ENCODE measurements around the gene ZNF165. TPM values are rescaled to one million over a fixed set of nuclear protein-coding genes. Genes with fewer than 3 reads are reported as not detected.

ZNF165 gene
- total and polyA plus RNA-seq, 2 of the 13 experiments (the other 11 are each of a cell fraction or from before 2014, with no cell fraction given), result 0.58 to 8.6 TPM

DNA sequence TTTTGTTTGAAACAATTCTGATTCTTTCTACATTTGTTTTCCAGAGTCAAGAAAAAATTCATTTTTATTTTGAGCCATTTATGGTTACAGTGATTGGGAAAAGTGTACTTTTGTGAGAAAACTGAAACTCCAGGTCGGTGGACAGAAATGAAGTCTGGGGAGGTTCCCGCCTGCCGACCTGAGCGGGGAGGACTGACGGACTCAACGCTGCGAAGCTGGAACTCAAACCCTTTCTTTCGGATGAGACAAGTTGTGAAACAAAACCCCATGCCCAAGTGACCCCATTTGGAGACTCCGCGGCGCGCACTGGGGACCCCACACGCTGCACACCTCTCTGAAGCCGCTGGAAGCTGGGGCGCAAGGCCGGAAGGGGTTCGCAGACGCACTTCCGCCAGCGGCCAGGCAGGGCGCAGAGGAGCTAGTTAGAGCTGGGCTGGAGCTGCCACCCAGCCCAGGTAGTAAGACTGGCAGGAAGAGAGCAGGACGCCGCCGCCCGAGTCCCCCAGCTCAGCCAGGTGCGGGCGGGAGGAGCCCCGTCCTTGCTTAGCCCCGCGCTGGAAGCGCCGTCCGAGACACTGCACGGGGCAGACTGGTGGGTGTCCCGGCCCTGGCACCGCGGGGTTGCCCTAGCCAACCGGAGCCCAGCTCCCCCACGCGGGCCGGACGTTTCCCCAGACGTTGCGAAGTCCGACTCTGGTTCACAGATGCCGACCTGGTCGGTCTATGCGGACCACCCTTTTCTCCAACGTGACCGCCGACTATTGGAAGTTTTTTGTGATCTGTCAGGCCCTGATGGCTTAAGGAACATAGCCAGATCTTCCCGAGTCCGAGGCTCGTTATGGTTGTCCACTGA lies 24.2 kb downstream of the ZNF165 start (continued):
- TF ChIP-seq, protein P1, sequence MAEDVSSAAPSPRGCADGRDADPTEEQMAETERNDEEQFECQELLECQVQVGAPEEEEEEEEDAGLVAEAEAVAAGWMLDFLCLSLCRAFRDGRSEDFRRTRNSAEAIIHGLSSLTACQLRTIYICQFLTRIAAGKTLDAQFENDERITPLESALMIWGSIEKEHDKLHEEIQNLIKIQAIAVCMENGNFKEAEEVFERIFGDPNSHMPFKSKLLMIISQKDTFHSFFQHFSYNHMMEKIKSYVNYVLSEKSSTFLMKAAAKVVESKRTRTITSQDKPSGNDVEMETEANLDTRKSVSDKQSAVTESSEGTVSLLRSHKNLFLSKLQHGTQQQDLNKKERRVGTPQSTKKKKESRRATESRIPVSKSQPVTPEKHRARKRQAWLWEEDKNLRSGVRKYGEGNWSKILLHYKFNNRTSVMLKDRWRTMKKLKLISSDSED (CRISPR knock-in tag; IDR thresholded peaks at IDR 0.05), result no peak
- TF ChIP-seq IRF2 (CRISPR knock-in tag; IDR thresholded peaks at IDR 0.05) (peak; percentile 95), GZF1 (CRISPR knock-in tag; IDR thresholded peaks at IDR 0.05) (no peak), HDAC2 (CRISPR knock-in tag; IDR thresholded peaks at IDR 0.05) (no peak; the same call in none of the 2 replicates), NR2C2 (CRISPR knock-in tag; IDR thresholded peaks at IDR 0.05; ENCODE audit: borderline replicate concordance) (0 out of 2 replicates have a peak, but pooled peaks have one; percentile 60), ZNF292 (CRISPR knock-in tag; IDR thresholded peaks at IDR 0.05; ENCODE audit: borderline replicate concordance, low read depth) (peak; percentile 88), ZNF207 (IDR thresholded peaks at IDR 0.05; ENCODE audit: borderline replicate concordance) (no peak), ATAD3A (CRISPR knock-in tag; IDR thresholded peaks at IDR 0.05) (no peak)
- TF ChIP-seq, protein P2, sequence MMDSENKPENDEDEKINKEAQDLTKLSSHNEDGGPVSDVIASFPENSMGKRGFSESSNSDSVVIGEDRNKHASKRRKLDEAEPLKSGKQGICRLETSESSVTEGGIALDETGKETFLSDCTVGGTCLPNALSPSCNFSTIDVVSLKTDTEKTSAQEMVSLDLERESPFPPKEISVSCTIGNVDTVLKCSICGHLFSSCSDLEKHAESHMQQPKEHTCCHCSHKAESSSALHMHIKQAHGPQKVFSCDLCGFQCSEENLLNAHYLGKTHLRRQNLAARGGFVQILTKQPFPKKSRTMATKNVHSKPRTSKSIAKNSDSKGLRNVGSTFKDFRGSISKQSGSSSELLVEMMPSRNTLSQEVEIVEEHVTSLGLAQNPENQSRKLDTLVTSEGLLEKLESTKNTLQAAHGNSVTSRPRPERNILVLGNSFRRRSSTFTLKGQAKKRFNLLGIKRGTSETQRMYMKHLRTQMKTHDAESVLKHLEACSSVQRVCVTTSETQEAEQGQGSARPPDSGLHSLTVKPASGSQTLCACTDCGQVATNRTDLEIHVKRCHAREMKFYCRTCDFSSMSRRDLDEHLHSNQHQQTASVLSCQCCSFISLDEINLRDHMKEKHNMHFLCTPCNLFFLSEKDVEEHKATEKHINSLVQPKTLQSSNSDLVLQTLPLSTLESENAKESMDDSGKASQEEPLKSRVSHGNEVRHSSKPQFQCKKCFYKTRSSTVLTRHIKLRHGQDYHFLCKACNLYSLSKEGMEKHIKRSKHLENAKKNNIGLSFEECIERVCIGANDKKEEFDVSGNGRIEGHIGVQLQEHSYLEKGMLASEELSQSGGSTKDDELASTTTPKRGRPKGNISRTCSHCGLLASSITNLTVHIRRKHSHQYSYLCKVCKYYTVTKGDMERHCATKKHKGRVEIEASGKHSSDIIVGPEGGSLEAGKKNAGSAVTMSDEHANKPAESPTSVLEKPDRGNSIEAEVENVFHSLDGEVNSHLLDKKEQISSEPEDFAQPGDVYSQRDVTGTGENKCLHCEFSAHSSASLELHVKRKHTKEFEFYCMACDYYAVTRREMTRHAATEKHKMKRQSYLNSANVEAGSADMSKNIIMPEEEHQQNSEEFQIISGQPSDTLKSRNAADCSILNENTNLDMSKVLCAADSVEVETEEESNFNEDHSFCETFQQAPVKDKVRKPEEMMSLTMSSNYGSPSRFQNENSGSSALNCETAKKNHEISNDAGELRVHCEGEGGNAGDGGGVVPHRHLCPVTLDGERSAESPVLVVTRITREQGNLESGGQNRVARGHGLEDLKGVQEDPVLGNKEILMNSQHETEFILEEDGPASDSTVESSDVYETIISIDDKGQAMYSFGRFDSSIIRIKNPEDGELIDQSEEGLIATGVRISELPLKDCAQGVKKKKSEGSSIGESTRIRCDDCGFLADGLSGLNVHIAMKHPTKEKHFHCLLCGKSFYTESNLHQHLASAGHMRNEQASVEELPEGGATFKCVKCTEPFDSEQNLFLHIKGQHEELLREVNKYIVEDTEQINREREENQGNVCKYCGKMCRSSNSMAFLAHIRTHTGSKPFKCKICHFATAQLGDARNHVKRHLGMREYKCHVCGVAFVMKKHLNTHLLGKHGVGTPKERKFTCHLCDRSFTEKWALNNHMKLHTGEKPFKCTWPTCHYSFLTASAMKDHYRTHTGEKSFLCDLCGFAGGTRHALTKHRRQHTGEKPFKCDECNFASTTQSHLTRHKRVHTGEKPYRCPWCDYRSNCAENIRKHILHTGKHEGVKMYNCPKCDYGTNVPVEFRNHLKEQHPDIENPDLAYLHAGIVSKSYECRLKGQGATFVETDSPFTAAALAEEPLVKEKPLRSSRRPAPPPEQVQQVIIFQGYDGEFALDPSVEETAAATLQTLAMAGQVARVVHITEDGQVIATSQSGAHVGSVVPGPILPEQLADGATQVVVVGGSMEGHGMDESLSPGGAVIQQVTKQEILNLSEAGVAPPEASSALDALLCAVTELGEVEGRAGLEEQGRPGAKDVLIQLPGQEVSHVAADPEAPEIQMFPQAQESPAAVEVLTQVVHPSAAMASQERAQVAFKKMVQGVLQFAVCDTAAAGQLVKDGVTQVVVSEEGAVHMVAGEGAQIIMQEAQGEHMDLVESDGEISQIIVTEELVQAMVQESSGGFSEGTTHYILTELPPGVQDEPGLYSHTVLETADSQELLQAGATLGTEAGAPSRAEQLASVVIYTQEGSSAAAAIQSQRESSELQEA (CRISPR knock-in tag; IDR thresholded peaks at IDR 0.05; ENCODE audit: not compliant biosample characterization), result peak; percentile 98
- TF ChIP-seq, protein P3, sequence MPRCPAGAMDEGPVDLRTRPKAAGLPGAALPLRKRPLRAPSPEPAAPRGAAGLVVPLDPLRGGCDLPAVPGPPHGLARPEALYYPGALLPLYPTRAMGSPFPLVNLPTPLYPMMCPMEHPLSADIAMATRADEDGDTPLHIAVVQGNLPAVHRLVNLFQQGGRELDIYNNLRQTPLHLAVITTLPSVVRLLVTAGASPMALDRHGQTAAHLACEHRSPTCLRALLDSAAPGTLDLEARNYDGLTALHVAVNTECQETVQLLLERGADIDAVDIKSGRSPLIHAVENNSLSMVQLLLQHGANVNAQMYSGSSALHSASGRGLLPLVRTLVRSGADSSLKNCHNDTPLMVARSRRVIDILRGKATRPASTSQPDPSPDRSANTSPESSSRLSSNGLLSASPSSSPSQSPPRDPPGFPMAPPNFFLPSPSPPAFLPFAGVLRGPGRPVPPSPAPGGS (CRISPR knock-in tag; IDR thresholded peaks at IDR 0.05), result peak; percentile 87
- TF ChIP-seq, protein P4, sequence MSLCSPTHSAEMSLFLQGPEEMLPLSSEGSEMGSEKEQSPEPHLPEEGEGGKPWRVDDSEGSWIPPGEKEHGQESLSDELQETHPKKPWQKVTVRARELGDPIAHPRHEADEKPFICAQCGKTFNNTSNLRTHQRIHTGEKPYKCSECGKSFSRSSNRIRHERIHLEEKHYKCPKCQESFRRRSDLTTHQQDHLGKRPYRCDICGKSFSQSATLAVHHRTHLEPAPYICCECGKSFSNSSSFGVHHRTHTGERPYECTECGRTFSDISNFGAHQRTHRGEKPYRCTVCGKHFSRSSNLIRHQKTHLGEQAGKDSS (CRISPR knock-in tag; IDR thresholded peaks at IDR 0.05; ENCODE audit: borderline replicate concordance, low read depth), result peak; percentile 95; the same call in 1 of the 2 replicates
- TF ChIP-seq, protein P5, sequence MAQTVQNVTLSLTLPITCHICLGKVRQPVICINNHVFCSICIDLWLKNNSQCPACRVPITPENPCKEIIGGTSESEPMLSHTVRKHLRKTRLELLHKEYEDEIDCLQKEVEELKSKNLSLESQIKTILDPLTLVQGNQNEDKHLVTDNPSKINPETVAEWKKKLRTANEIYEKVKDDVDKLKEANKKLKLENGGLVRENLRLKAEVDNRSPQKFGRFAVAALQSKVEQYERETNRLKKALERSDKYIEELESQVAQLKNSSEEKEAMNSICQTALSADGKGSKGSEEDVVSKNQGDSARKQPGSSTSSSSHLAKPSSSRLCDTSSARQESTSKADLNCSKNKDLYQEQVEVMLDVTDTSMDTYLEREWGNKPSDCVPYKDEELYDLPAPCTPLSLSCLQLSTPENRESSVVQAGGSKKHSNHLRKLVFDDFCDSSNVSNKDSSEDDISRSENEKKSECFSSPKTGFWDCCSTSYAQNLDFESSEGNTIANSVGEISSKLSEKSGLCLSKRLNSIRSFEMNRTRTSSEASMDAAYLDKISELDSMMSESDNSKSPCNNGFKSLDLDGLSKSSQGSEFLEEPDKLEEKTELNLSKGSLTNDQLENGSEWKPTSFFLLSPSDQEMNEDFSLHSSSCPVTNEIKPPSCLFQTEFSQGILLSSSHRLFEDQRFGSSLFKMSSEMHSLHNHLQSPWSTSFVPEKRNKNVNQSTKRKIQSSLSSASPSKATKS (CRISPR knock-in tag; IDR thresholded peaks at IDR 0.05), result no peak

Data from HepG2 (cell line).